ENCODE results near the gene PINLYP. TPM values are rescaled to one million over a fixed set of nuclear protein-coding genes. Genes with fewer than 3 reads are reported as not detected.

PINLYP gene
- total RNA-seq (2014; rRNA removed; shearing (Covaris generic); ENCODE audit: low replicate concordance), result 2.3 TPM in 1 of 2 replicates, not detected in the other

DNA sequence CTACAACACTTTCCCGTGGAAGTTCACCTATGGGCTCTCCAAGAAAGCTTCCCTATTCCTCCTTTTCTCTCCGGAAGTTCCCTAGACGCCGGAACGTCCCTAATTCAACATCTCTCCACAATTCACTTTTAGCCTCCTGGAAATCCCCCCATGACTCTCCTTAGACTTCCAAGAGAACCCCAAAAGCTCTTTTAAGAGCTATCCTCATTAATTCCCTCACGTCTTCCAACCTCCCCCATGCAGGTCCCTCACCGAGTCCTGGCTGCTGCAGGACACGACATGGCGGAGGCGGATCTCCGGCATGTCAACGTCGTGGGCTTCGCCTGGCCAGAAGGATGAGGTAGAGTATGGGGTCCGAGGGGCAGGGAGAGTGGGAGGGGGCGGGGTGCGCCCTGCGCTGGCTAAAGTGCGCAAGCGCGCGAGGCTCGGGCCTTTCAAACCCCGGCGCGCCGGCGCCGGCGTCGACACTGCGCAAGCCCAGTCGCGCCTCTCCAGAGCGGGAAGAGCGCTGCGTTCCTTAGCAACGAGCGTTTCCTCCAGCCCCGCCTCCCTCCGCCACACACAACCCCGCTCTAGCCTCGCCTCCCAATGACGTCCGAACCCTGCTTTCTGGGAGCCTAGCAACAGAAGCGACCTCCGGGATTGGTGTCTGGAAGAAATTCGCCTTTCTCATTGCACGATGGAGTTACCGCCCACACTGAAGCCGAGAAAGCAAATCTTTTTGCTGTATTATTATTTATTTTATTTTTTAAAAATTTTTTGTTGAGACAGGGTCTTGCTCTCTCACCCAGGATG is at the start of gene PINLYP, which contains the start of gene XRCC1:
TSS of gene PINLYP (plus strand) at position 646 of the 795 bp plus-strand sequence. CDS start 1,391 bp downstream, outside the sequence.
TSS of gene XRCC1 (minus strand) at position 372 of the 795 bp plus-strand sequence. CDS start at position 303, 69 bp downstream.
- Histone ChIP-seq H3K27me3 (no peaks in the 10 kb centered on the region), H3K36me3 (peaks cover 33% of the 10 kb centered on the region), H3K4me3 (peak within 1 kb of the TSS; percentile 96), H3K9me3 (no peaks in the 10 kb centered on the region)
- peak; percentile 99 for DNase-seq

DNA sequence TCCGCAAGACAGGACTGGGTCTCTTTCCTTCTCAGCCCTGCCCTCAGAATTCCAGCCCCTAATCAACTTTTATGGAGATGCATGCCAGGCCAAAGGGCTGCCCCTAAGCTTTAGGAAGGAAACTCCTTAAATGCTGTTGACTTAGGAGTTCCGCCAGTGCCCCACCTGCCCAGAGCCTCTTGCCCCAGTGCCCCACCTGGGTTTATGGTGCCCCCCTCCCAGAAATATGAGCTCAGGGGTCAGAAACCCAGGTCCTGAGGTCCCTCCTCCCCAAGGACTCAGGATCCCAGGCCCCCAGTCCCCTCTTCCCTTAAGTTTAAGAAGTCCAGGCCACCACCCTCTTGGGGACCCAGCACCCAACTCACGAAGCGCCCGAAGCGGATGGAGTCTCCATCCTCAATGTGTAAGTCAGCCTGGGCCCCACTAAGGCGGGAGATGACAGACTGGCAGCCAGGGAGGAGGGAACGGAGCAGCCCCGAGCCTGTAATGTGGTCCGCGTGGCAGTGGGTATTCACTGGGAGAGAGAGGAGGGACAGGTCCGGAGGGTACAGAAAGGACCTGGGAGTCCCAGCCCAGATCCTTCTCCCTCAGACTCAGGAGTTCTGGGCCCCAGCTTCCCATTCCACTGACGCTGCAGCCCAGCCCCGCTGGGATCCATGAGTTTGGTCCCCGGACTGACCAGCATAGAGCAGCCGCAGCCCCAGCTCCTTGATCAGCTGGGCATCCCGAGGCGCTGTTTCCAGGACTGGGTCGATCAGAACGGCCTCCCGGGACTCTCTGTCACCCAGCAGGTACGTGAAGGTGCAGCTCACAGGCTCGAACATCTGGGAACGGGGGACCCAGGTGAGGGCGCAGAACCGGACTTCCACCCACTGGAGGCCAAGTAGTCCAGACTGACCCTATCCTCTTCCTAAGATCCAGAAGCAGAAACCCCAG is 49.5 kb upstream of the PINLYP start:
- Histone ChIP-seq H3K36me3 (no peaks in the 10 kb centered on the region; the same call in none of the 2 replicates), H3K4me3 (peak overlapping the region; percentile 93)
- no peak for DNase-seq

DNA sequence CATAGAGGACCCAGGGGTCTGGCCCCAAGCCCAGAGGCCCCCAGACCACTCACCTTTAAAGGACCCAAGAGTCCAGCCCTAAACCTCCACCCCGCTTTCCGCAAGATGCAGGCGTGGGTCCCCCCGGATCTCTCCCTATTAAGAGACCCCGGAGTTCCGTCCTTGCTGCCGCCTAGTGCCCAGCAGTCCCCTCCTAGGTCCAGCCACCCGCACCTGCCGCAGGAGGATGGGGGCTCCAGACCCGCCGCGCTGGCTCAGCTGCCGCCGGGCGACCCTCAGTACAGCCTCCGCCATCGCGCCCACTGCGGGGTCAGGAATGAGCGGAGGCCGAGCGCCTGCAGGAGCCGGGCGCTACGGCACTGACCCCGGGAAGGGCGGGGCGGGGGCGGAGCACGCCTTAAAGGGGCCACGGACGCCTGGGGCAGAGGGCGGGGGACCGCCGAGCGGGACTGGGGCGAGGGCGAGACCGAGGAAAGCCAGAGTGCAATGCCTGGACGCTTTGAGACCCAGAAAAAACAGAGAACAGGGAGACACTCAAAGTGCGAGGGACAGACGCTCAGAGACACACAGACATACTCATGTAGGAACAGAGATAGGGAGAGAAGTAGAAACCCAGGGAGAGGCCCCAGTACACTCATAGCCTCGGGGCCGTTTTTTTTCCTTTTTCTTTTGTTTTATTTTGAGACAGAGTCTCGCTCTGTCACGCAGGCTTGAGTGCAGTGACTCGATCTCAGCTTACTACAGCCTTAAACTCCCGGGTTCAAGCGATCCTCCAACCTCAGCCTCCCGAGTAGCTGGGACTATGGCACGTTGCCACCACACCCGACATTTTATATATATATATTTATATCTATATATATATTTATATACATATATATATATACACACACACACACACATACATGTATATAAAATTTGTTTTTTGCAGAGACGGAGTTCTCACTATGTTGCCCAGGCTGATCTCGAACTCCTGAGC is 48.4 kb upstream of the PINLYP start, which contains the start of gene ETHE1:
TSS of gene ETHE1 (minus strand) at position 318 of the 976 bp plus-strand sequence. CDS start at position 294, 24 bp downstream.
- peak; percentile 89 for DNase-seq
- no peaks in the 10 kb centered on the region for H3K27me3 ChIP-seq
- no peaks in the 10 kb centered on the region; the same call in none of the 2 replicates for H3K36me3 ChIP-seq
- H3K9me3 ChIP-seq, result no peaks in the 10 kb centered on the region
- H3K4me3 ChIP-seq, result peak within 1 kb of the TSS; percentile 93

More for the DNA sequence above, 49.5 kb upstream of the PINLYP start:
- Histone ChIP-seq H3K27me3 (no peaks in the 10 kb centered on the region), H3K9me3 (no peaks in the 10 kb centered on the region)

GRCh38 chr19:43527860-43528622 is 47.6 kb upstream of the PINLYP start:
- Histone ChIP-seq H3K27me3 (no peaks in the 10 kb centered on the region), H3K4me3 (peak overlapping the region; percentile 93; the same call in 1 of the 2 replicates), H3K36me3 (no peaks in the 10 kb centered on the region; the same call in none of the 2 replicates), H3K9me3 (no peaks in the 10 kb centered on the region)
- DNase-seq, result no peak

GRCh38 chr19:43532571-43532961 is 43.0 kb upstream of the PINLYP start:
- no peaks in the 10 kb centered on the region for H3K27me3 ChIP-seq
- peaks cover 3% of the 10 kb centered on the region for H3K36me3 ChIP-seq
- H3K9me3 ChIP-seq, result no peaks in the 10 kb centered on the region
- peak overlapping the region; percentile 52 for H3K4me3 ChIP-seq
- DNase-seq, result no peak

DNA sequence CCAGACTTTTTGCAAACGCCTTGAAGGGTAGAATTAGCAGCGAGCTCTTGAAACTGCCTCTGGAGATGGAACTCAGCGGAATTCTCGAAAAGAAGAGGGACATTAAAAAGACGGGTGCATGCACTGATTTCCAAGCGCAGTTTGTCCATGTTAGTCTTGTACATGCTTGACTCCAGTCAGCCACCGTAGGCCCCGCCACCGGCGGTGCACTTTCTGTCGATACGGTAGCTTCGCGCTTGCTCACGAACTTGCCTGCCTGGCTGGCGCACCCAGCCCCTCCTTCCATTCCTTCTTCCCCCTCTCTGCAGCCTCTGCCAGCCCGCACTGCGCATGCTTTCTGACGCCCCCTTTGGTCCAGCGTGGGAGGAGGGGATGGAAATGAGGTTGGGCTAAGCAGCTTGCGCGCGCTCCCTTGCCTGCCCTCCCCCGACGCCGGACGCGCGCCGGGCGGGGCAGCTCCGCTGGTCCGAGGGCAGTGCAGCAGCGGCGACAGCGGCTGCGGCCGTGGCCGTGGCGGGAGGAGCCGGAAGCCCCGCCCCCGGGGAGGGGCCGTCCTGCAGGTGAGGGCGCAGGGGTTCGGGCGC is 42.5 kb upstream of the PINLYP start, which contains the start of gene ZNF575:
TSS of gene ZNF575 (plus strand) at position 227 of the 584 bp plus-strand sequence. CDS start 1,235 bp downstream, outside the sequence.
- peak; percentile 94 for DNase-seq
- H3K36me3 ChIP-seq, result peaks cover 8% of the 10 kb centered on the region
- no peaks in the 10 kb centered on the region for H3K9me3 ChIP-seq
- peak within 1 kb of the TSS; percentile 52 for H3K4me3 ChIP-seq
- no peaks in the 10 kb centered on the region for H3K27me3 ChIP-seq

GRCh38 chr19:43533546-43534304 is 41.9 kb upstream of the PINLYP start:
- no peaks in the 10 kb centered on the region for H3K27me3 ChIP-seq
- peak overlapping the region; percentile 52 for H3K4me3 ChIP-seq
- peaks cover 14% of the 10 kb centered on the region for H3K36me3 ChIP-seq
- peak; percentile 94 for DNase-seq
- H3K9me3 ChIP-seq, result no peaks in the 10 kb centered on the region

DNA sequence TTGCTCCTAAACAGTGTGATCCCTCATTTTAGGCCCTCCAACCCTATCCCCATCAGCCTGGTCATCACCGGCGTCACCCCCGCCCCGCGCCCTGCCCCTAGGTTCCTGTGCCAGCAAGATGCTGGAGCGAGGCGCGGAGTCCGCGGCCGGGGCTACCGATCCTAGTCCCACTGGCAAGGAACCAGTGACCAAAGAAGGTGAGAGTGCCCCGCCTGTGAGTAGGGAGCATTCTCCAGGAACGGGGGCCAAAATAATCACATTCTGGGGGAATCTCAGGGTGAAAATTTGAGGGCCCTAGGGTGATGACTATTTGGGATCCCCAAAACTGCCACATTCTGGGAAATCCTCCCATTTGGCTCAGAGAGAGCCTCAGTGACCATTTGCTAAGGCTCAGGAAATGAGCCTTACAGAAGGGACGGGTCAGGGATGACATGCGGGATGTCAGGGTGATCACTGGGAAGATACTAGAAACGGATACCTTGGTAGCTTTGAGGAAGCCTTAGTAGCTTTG is 41.2 kb upstream of the PINLYP start:
- Histone ChIP-seq H3K9me3 (no peaks in the 10 kb centered on the region), H3K4me3 (no peak overlapping the region), H3K27me3 (no peaks in the 10 kb centered on the region), H3K36me3 (peaks cover 21% of the 10 kb centered on the region)
- no peak for DNase-seq

DNA sequence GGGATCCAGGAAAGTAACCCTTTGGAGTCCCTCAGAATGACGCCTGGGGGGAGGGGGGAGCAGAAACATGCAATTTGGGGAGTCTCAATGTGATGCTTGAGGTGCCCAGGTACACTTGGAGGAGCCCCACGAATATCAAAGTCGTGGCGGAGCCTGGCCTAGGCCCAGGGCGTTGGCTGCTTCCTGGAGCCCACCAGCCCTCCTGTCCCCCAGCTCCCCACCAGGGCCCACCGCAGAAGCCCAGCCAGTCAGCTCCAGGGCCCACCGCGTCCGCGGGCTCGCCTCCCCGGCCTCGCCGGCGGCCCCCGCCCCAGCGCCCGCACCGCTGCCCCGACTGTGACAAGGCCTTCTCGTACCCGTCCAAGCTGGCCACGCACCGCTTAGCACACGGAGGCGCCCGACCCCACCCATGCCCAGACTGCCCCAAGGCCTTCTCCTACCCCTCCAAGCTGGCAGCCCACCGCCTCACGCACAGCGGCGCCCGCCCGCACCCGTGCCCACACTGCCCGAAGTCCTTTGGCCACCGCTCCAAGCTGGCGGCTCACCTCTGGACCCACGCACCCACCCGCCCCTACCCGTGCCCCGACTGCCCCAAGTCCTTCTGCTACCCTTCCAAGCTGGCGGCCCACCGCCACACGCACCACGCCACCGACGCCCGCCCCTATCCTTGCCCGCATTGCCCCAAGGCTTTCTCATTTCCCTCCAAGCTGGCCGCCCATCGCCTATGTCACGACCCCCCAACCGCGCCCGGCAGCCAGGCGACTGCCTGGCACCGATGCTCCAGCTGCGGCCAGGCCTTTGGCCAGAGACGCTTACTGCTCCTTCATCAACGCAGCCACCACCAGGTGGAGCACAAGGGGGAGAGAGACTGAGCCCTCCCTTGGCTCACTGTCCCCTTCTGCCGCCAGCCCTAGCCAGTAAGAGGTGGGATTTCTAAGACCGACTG is 40.5 kb upstream of the PINLYP start:
- H3K4me3 ChIP-seq, result no peak overlapping the region
- H3K27me3 ChIP-seq, result no peaks in the 10 kb centered on the region
- no peaks in the 10 kb centered on the region for H3K9me3 ChIP-seq
- H3K36me3 ChIP-seq, result peaks cover 26% of the 10 kb centered on the region
- DNase-seq, result peak; percentile 40

GRCh38 chr19:43538922-43539321 is 36.7 kb upstream of the PINLYP start:
- Histone ChIP-seq H3K4me3 (no peak overlapping the region), H3K27me3 (no peaks in the 10 kb centered on the region), H3K36me3 (peaks cover 59% of the 10 kb centered on the region), H3K9me3 (no peaks in the 10 kb centered on the region)
- DNase-seq, result no peak

DNA sequence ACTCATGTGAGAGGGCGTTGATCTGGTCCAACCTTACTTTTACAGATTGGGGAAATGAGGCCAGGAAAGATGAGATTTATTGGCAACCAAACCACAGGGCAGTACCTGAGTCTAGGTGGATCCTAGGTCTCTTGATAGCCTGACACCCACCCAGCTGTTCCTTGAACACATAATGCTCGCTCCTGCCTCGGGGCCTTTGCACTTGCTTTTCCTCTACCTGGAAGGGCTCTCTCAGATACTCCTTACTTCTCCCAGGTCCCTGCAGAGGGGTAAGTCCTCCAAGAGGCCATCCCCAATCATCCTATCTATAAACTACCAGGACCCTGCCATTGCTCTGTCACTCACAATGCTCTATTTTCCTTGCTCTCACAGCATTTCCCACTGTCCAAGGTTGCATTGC is 35.2 kb upstream of the PINLYP start:
- DNase-seq, result no peak
- Histone ChIP-seq H3K4me3 (no peak overlapping the region), H3K27me3 (no peaks in the 10 kb centered on the region), H3K36me3 (peaks cover 67% of the 10 kb centered on the region), H3K9me3 (no peaks in the 10 kb centered on the region)

DNA sequence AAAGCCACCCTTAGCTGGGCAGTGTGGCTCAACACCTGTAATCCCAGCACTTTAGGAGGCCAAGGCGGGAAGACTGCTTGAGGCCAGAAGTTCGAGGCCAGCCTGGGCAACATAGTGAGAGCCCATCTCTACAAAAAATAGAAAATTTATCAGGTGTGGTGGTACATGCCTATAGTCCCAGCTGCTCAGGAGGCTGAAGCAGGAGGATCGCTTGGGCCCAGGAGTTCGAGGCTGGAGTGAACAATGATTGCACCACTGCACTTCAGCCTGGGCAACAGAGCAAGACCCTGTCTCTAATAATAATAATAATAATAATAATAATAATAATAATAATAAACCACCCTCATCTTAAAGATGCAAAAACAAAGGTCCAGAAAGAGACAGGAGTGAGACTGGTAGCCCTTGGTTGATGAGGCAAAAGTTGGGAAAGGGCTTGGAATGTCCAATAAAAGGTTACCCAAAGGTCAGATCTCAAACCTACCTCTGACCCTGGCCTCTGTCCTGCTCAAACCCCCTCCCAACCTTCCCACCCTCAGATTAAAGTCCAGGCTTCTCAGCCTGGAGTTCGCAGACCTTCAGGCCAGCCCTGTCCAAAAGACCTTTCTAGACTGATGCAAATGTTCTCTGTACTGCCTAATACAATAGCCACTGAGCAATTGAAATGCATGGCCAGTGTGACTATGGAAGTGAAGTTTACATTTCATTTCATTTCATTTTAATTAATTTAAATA is 33.5 kb upstream of the PINLYP start:
- no peak for DNase-seq
- H3K36me3 ChIP-seq, result peaks cover 70% of the 10 kb centered on the region
- H3K4me3 ChIP-seq, result no peak overlapping the region
- H3K27me3 ChIP-seq, result no peaks in the 10 kb centered on the region
- no peaks in the 10 kb centered on the region for H3K9me3 ChIP-seq
